Upper lobe of left lung (tissue), 6 donors: ENCODE data around the gene OXNAD1. TPM values are rescaled to one million over a fixed set of nuclear protein-coding genes. Genes with fewer than 3 reads are reported as not detected.

Experiments used
- ATAC-seq, 2 donors: fragments of 200-7000 bp; cut with Tn5 transposase; one replicate each; pipeline ENCODE4 v1.9.1; 2022; ENCODE audit warnings: mild to moderate bottlenecking in 2 of 2, moderate library complexity in 2 of 2; ENCODE audit not compliant: low FRiP score in 2 of 2
- DNase-seq, 2 donors: peaks; one replicate each; pipeline ENCODE4 v3.0.0-alpha.2; 2019 to 2020
- H3K27ac ChIP-seq, 4 donors: fragments of 200-600 bp; sonication (generic); one replicate each; pipeline ENCODE4 v1.5.1; 2016 to 2019
- H3K27me3 ChIP-seq, 4 donors: fragments of 200-600 bp; sonication (generic); one replicate each; pipeline ENCODE4 v1.5.1; 2017 to 2019
- H3K36me3 ChIP-seq, 4 donors: fragments of 200-600 bp; sonication (generic); one replicate each; pipeline ENCODE4 v1.5.1; 2016 to 2019
- H3K4me1 ChIP-seq, 4 donors: fragments of 200-600 bp; sonication (generic); one replicate each; pipeline ENCODE4 v1.5.1; 2018 to 2019
- H3K4me3 ChIP-seq, 4 donors: fragments of 200-600 bp; sonication (generic); one replicate each; pipeline ENCODE4 v1.5.1; 2017 to 2019; ENCODE audit warnings: mild to moderate bottlenecking in 2 of 4, moderate library complexity in 1 of 4
- H3K9me3 ChIP-seq, 4 donors: fragments of 200-600 bp; sonication (generic); one replicate each; pipeline ENCODE4 v1.5.1; 2018 to 2019
- CTCF ChIP-seq, 6 experiments: fragments of 450-650 bp in 4 of 6; fragments of 200-600 bp in 2 of 6; sonication (generic) in 2 of 6; IDR thresholded peaks; one replicate each; pipeline ENCODE4 v1.5.1; 2016 to 2019; ENCODE audit warnings: antibody characterized with exemption in 6 of 6
- EP300 ChIP-seq, 4 donors: sonication (generic); formaldehyde crosslinking; IDR thresholded peaks; one replicate each; pipeline ENCODE4 v1.5.1; 2017; ENCODE audit warnings: antibody characterized with exemption in 4 of 4, control low read depth in 2 of 4
- POLR2A ChIP-seq, 4 donors: fragments of 450-650 bp; IDR thresholded peaks; one replicate each; pipeline ENCODE4 v1.5.1; 2016 to 2017; ENCODE audit warnings: antibody characterized with exemption in 4 of 4, mild to moderate bottlenecking in 2 of 4
- POLR2AphosphoS5 ChIP-seq, 2 donors: sonication (generic); formaldehyde crosslinking; IDR thresholded peaks; one replicate each; pipeline ENCODE4 v1.5.1; 2017; ENCODE audit warnings: antibody characterized with exemption in 2 of 2
- WGBS, 2 donors: methylation state at CpG; one replicate each; pipeline ENCODE4 v1.1.5; 2017 to 2018; 5-methylcytosine and 5-hydroxymethylcytosine counted together
- total RNA-seq, 6 donors: library from RNA; depleted of rRNA in 4 of 6; stranded (reverse); fragments of >200 nt in 4 of 6; gene quantifications; one replicate each; pipeline versions ENCODE4 v1.1.0 to v1.2.1, GENCODE V29; 2016 to 2021
- donor health status: DM: no; HTN: no; CAD: no; lungs with moderate emphysema.
- donor health status: DM: no; HTN: yes; CAD: no; lungs with severe emphysema.

The OXNAD1 gene
- total RNA-seq, 6 donors from 2014 or later = 7.2 to 20.9 (median 11.0) TPM

- TF ChIP-seq EP300 (IDR thresholded peaks at IDR 0.05) (no peak), POLR2A (IDR thresholded peaks at IDR 0.05) (no peak), POLR2AphosphoS5 (IDR thresholded peaks at IDR 0.05) (no peak), CTCF (IDR thresholded peaks at IDR 0.05) (no peak)
- Histone ChIP-seq H3K27ac (peak overlapping the region in 3 of 4 donors; percentile 26 to 66 (median 56)), H3K4me3 (peak overlapping the region in 3 of 4 donors; percentile 20 to 30 (median 26)), H3K27me3 (no peaks in the 10 kb centered on the region), H3K4me1 (peaks cover 0 to 14% (median 5%) of the 10 kb centered on the region in 4 donors), H3K36me3 (peaks cover 0 to 10% (median 0%) of the 10 kb centered on the region in 4 donors), H3K9me3 (no peaks in the 10 kb centered on the region)
- no peak for ATAC-seq
- 61 to 66% methylated on average over 6 of the region's 6 CpGs for WGBS, 2 donors
- DNase-seq = no peak
These were observed 21.9 kb downstream of the OXNAD1 start for GRCh38 chr3:16286751-16287543.

- peaks cover 0 to 14% (median 5%) of the 10 kb centered on the region in 4 donors for H3K4me1 ChIP-seq
- no peak for DNase-seq
- TF ChIP-seq EP300 (IDR thresholded peaks at IDR 0.05) (no peak), POLR2A (IDR thresholded peaks at IDR 0.05) (no peak), CTCF (IDR thresholded peaks at IDR 0.05) (no peak), POLR2AphosphoS5 (IDR thresholded peaks at IDR 0.05) (no peak)
- no peaks in the 10 kb centered on the region for H3K9me3 ChIP-seq
- no peaks in the 10 kb centered on the region for H3K27me3 ChIP-seq
- no peak overlapping the region for H3K4me3 ChIP-seq
- ATAC-seq = no peak
- peak overlapping the region in 2 of 4 donors; percentile 34 to 41 for H3K27ac ChIP-seq
- WGBS, 2 donors = 83 to 93% methylated on average over 1 of the region's 1 CpG
- peaks cover 0 to 7% (median 0%) of the 10 kb centered on the region in 4 donors for H3K36me3 ChIP-seq
These were observed 23.7 kb downstream of the OXNAD1 start for GRCh38 chr3:16288664-16289063.

GRCh38 chr3:16289144-16289889 is 24.3 kb downstream of the OXNAD1 start:
- WGBS, 2 donors = 81 to 85% methylated on average over 2 of the region's 2 CpGs
- H3K36me3 ChIP-seq = peaks cover 0 to 7% (median 0%) of the 10 kb centered on the region in 4 donors
- ATAC-seq = no peak
- DNase-seq = no peak
- no peaks in the 10 kb centered on the region for H3K27me3 ChIP-seq
- peaks cover 0 to 14% (median 5%) of the 10 kb centered on the region in 4 donors for H3K4me1 ChIP-seq
- H3K27ac ChIP-seq = peak overlapping the region in 1 of 4 donors; percentile 41
- TF ChIP-seq CTCF (IDR thresholded peaks at IDR 0.05) = no peak
- no peak for TF ChIP-seq POLR2AphosphoS5 (IDR thresholded peaks at IDR 0.05)
- TF ChIP-seq EP300 (IDR thresholded peaks at IDR 0.05) = no peak
- TF ChIP-seq POLR2A (IDR thresholded peaks at IDR 0.05) = no peak
- no peaks in the 10 kb centered on the region for H3K9me3 ChIP-seq
- H3K4me3 ChIP-seq = no peak overlapping the region

- peak in 1 of 2 donors; percentile 40 for DNase-seq
- WGBS, 2 donors = 58 to 68% methylated on average over 3 of the region's 3 CpGs
- H3K4me3 ChIP-seq = no peak overlapping the region
- TF ChIP-seq CTCF (IDR thresholded peaks at IDR 0.05) (peak; percentile 42 to 79 (median 76)), POLR2AphosphoS5 (IDR thresholded peaks at IDR 0.05) (no peak), POLR2A (IDR thresholded peaks at IDR 0.05) (no peak), EP300 (IDR thresholded peaks at IDR 0.05) (no peak)
- H3K4me1 ChIP-seq = peaks cover 0 to 14% (median 5%) of the 10 kb centered on the region in 4 donors
- no peaks in the 10 kb centered on the region for H3K9me3 ChIP-seq
- peaks cover 0 to 12% (median 0%) of the 10 kb centered on the region in 4 donors for H3K36me3 ChIP-seq
- H3K27me3 ChIP-seq = no peaks in the 10 kb centered on the region
- peak in 1 of 2 donors; percentile 80 for ATAC-seq
- H3K27ac ChIP-seq = peak overlapping the region in 1 of 4 donors; percentile 17
These were observed 25.2 kb downstream of the OXNAD1 start for GRCh38 chr3:16290007-16290826.
